ENCODE data around the gene ATP8B4.
A peak's percentile ranks its signal among the peaks of the same experiment; 100 is the strongest.

ATP8B4 gene

GRCh38 chr15:50050986-50051743, 67.9 kb downstream of the ATP8B4 start:
- TF ChIP-seq CTCF (IDR thresholded peaks at IDR 0.05; ENCODE audit: insufficient read depth, low read depth, low read length, missing control alignments): no peak
- no peak overlapping the region for H3K4me3 ChIP-seq (ENCODE audit: low read depth, low read length)

GRCh38 chr15:50049871-50050270, 69.2 kb downstream of the ATP8B4 start:
- no peak for DNase-seq (ENCODE audit: low read depth)
- TF ChIP-seq CTCF (IDR thresholded peaks at IDR 0.05; ENCODE audit: insufficient read depth, low read depth, low read length, missing control alignments): no peak
- no peak overlapping the region for H3K4me3 ChIP-seq (ENCODE audit: low read depth, low read length)

More at GRCh38 chr15:50050986-50051743, 67.9 kb downstream of the ATP8B4 start:
- no peak for DNase-seq (ENCODE audit: low read depth)

- no peak for TF ChIP-seq CTCF (IDR thresholded peaks at IDR 0.05; ENCODE audit: insufficient read depth, low read depth, low read length, missing control alignments)
- H3K4me3 ChIP-seq (ENCODE audit: low read depth, low read length): no peak overlapping the region
- no peak for DNase-seq (ENCODE audit: low read depth)
Observed at GRCh38 chr15:50046867-50047266, 72.2 kb downstream of the ATP8B4 start.

GRCh38 chr15:50046159-50046558, 72.9 kb downstream of the ATP8B4 start:
- DNase-seq (ENCODE audit: low read depth): peak; percentile 62
- no peak overlapping the region for H3K4me3 ChIP-seq (ENCODE audit: low read depth, low read length)
- no peak for TF ChIP-seq CTCF (IDR thresholded peaks at IDR 0.05; ENCODE audit: insufficient read depth, low read depth, low read length, missing control alignments)

- TF ChIP-seq CTCF (IDR thresholded peaks at IDR 0.05; ENCODE audit: insufficient read depth, low read depth, low read length, missing control alignments): no peak
- DNase-seq (ENCODE audit: low read depth): no peak
- no peak overlapping the region for H3K4me3 ChIP-seq (ENCODE audit: low read depth, low read length)
Observed at GRCh38 chr15:50044904-50045303, 74.1 kb downstream of the ATP8B4 start.

- H3K4me3 ChIP-seq (ENCODE audit: low read depth, low read length): no peak overlapping the region
- no peak for DNase-seq (ENCODE audit: low read depth)
- TF ChIP-seq CTCF (IDR thresholded peaks at IDR 0.05; ENCODE audit: insufficient read depth, low read depth, low read length, missing control alignments): no peak
Observed at GRCh38 chr15:50044406-50044805, 74.6 kb downstream of the ATP8B4 start.

- DNase-seq (ENCODE audit: low read depth): no peak
- H3K4me3 ChIP-seq (ENCODE audit: low read depth, low read length): no peak overlapping the region
Observed at GRCh38 chr15:50042775-50043174, 76.3 kb downstream of the ATP8B4 start.

More at GRCh38 chr15:50042775-50043174, 76.3 kb downstream of the ATP8B4 start:
- TF ChIP-seq CTCF (IDR thresholded peaks at IDR 0.05; ENCODE audit: insufficient read depth, low read depth, low read length, missing control alignments): no peak
